Right lobe of liver (tissue), 4 donors: ENCODE results near the gene ZIC1.

Experiments
- CTCF ChIP-seq, 4 donors: fragments of 200-600 bp in 3 of 4; fragments of 450-650 bp in 1 of 4; IDR thresholded peaks; one replicate each; pipeline versions ENCODE4 v1.5.1 to v1.8.0; 2016 to 2022; ENCODE audit warnings: antibody characterized with exemption in 4 of 4, mild to moderate bottlenecking in 2 of 4
- POLR2A ChIP-seq: fragments of 450-650 bp; IDR thresholded peaks from one replicate; pipeline ENCODE4 v1.6.1; 2017; ENCODE audit warnings: antibody characterized with exemption, mild to moderate bottlenecking
- donor health status: DM: no; HTN: no; CAD: no.
- donor health status: DM: no; HTN: no; CAD: no.
- donor health status: DM: no; HTN: yes; CAD: no.

GRCh38 chr3:147369661-147370123 lies 39.5 kb upstream of the ZIC1 start:
- TF ChIP-seq CTCF (IDR thresholded peaks at IDR 0.05) (no peak), POLR2A (no peak)
